Activated CD4-positive, CD25-positive, alpha-beta regulatory T cell (primary cell): ENCODE results near the gene ASIC2.

ENCODE experiments used
- DNase-seq, 4 experiments: peaks; one replicate each; lab custom pipeline; 2025; lab: John Stamatoyannopoulos, UW

ASIC2 gene

GRCh38 chr17:33154869-33155455, 138.1 kb downstream of the ASIC2 start:
- no peak for DNase-seq

GRCh38 chr17:33152783-33153182, 140.3 kb downstream of the ASIC2 start:
- no peak for DNase-seq

- DNase-seq: no peak
These were observed 141.5 kb downstream of the ASIC2 start for GRCh38 chr17:33151565-33151964.

- no peak for DNase-seq
These were observed 147.2 kb downstream of the ASIC2 start for GRCh38 chr17:33145941-33146340.

- DNase-seq: no peak
These were observed 148.3 kb downstream of the ASIC2 start for GRCh38 chr17:33144837-33145236.

GRCh38 chr17:33142705-33143299, 150.3 kb downstream of the ASIC2 start:
- DNase-seq: no peak

- no peak for DNase-seq
These were observed 152.5 kb downstream of the ASIC2 start for GRCh38 chr17:33140413-33141099.

GRCh38 chr17:33138627-33139026, 154.5 kb downstream of the ASIC2 start:
- no peak for DNase-seq

GRCh38 chr17:33137426-33137825, 155.7 kb downstream of the ASIC2 start:
- no peak for DNase-seq

- no peak for DNase-seq
These were observed 157.4 kb downstream of the ASIC2 start for GRCh38 chr17:33135691-33136090.

- no peak for DNase-seq
These were observed 161.5 kb downstream of the ASIC2 start for GRCh38 chr17:33131620-33132019.

- DNase-seq: no peak
These were observed 165.4 kb downstream of the ASIC2 start for GRCh38 chr17:33127706-33128105.

- no peak for DNase-seq
These were observed 167.0 kb downstream of the ASIC2 start for GRCh38 chr17:33126086-33126485.

- no peak for DNase-seq
These were observed 167.5 kb downstream of the ASIC2 start for GRCh38 chr17:33125552-33125950.

GRCh38 chr17:33124871-33125551, 168.1 kb downstream of the ASIC2 start:
- DNase-seq: no peak

- DNase-seq: no peak
These were observed 168.9 kb downstream of the ASIC2 start for GRCh38 chr17:33124185-33124584.

- no peak for DNase-seq
These were observed 171.3 kb downstream of the ASIC2 start for GRCh38 chr17:33121756-33122155.

- DNase-seq: no peak
These were observed 171.8 kb downstream of the ASIC2 start for GRCh38 chr17:33121272-33121671.

- no peak for DNase-seq
These were observed 173.0 kb downstream of the ASIC2 start for GRCh38 chr17:33120103-33120502.

- no peak for DNase-seq
These were observed 174.6 kb downstream of the ASIC2 start for GRCh38 chr17:33118391-33119075.

GRCh38 chr17:33116021-33116551, 177.0 kb downstream of the ASIC2 start:
- DNase-seq: no peak

- DNase-seq: no peak
These were observed 177.7 kb downstream of the ASIC2 start for GRCh38 chr17:33115366-33115765.
